K562 (cell line): Measurements from ENCODE around the gene ST3GAL5.

Experiments
- GABPA ChIP-seq: fragments of 200-800 bp; sonication (Bioruptor generic); conservative IDR thresholded peaks from 2 replicates; pipeline ENCODE4 v1.6.1; 2016; ENCODE audit warnings: low read depth, missing genetic modification characterization, missing compliant biosample characterization
- HDAC6 ChIP-seq: IDR thresholded peaks from 2 replicates; pipeline ENCODE4 v1.6.1; 2012; ENCODE audit warnings: low read depth, mild to moderate bottlenecking, control low read depth, inconsistent platforms, low read length, moderate library complexity
- NR1H2 ChIP-seq: sonication (generic); formaldehyde crosslinking; IDR thresholded peaks from 2 replicates; pipeline ENCODE4 v1.4.0; 2020; ENCODE audit warnings: mild to moderate bottlenecking, missing genetic modification reagents
- PCBP2 ChIP-seq: fragments of 200-400 bp; formaldehyde crosslinking; IDR thresholded peaks from 2 replicates; pipeline ENCODE4 v1.6.1; 2018; ENCODE audit warnings: low read length, low read depth, mild to moderate bottlenecking, moderate library complexity; ENCODE audit not compliant: poor library complexity, severe bottlenecking
- POLR2A ChIP-seq: fragments of 450-650 bp; conservative IDR thresholded peaks from 2 replicates; pipeline ENCODE4 v1.6.1; 2016
- POLR2AphosphoS2 ChIP-seq: IDR thresholded peaks from 2 replicates; pipeline ENCODE4 v1.6.1; 2012; ENCODE audit warnings: low read length, improper control_type of control experiment
- TBP ChIP-seq: optimal IDR thresholded peaks from 2 replicates; pipeline ENCODE3; 2011; ENCODE audit warnings: low read depth, low read length, improper control_type of control experiment
- TF ChIP-seq, protein P1 (sequence below): fragments of 450-650 bp; formaldehyde crosslinking; IDR thresholded peaks from 2 replicates; pipeline ENCODE4 v1.4.0; 2020; ENCODE audit warnings: mild to moderate bottlenecking, mixed read lengths
- TF ChIP-seq, protein P2 (sequence below), 3 experiments: IDR thresholded peaks in 2 of 3; conservative IDR thresholded peaks in 1 of 3; 2 replicates each; pipeline ENCODE4 v1.5.1; 2011 to 2012; ENCODE audit warnings: low read length in 3 of 3, mild to moderate bottlenecking in 3 of 3, control low read depth in 2 of 3, improper control_type of control experiment in 1 of 3, inconsistent platforms in 1 of 3, low read depth in 1 of 3, mixed read lengths in 1 of 3, moderate library complexity in 1 of 3; ENCODE audit not compliant: insufficient read depth in 2 of 3

DNA sequence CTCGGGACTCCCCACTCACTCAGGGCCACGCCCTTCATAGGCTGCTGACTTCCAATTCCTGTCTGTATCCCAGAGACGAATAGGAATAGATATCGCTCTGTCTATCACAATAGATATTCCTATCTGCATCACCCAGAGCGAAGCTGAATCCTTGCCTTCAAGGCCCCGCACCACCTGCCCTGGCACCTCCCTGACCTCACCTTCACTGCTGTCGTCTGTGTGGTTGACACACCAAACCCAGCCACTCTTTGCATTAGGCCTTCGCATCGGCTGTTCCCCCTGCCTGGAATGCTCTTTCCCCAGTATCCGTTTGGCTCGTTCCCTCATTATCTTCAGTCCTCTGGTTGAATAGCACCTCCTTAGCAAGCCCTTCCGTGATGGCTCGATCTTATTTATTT, 91.5 kb downstream of the ST3GAL5 start:
- TF ChIP-seq, protein P1, sequence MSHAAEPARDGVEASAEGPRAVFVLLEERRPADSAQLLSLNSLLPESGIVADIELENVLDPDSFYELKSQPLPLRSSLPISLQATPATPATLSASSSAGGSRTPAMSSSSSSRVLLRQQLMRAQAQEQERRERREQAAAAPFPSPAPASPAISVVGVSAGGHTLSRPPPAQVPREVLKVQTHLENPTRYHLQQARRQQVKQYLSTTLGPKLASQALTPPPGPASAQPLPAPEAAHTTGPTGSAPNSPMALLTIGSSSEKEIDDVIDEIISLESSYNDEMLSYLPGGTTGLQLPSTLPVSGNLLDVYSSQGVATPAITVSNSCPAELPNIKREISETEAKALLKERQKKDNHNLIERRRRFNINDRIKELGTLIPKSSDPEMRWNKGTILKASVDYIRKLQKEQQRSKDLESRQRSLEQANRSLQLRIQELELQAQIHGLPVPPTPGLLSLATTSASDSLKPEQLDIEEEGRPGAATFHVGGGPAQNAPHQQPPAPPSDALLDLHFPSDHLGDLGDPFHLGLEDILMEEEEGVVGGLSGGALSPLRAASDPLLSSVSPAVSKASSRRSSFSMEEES, result no peak
- TF ChIP-seq PCBP2, result no peak
- TF ChIP-seq, protein P2, sequence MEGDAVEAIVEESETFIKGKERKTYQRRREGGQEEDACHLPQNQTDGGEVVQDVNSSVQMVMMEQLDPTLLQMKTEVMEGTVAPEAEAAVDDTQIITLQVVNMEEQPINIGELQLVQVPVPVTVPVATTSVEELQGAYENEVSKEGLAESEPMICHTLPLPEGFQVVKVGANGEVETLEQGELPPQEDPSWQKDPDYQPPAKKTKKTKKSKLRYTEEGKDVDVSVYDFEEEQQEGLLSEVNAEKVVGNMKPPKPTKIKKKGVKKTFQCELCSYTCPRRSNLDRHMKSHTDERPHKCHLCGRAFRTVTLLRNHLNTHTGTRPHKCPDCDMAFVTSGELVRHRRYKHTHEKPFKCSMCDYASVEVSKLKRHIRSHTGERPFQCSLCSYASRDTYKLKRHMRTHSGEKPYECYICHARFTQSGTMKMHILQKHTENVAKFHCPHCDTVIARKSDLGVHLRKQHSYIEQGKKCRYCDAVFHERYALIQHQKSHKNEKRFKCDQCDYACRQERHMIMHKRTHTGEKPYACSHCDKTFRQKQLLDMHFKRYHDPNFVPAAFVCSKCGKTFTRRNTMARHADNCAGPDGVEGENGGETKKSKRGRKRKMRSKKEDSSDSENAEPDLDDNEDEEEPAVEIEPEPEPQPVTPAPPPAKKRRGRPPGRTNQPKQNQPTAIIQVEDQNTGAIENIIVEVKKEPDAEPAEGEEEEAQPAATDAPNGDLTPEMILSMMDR (IDR thresholded peaks at IDR 0.05 in 2 of 3, conservative IDR thresholded peaks at IDR 0.05 in 1 of 3; ENCODE audit: insufficient read depth in 2 of 3, low read depth in 1 of 3, low read length in 3 of 3), result no peak
- no peak for TF ChIP-seq POLR2AphosphoS2
- TF ChIP-seq HDAC6, result no peak
- TF ChIP-seq NR1H2 (CRISPR knock-in tag), result no peak
- no peak for TF ChIP-seq POLR2A
- no peak for TF ChIP-seq TBP
- TF ChIP-seq GABPA (tag), result no peak
